GM18505 (cell line): ENCODE measurements around the gene ERVH48-1.
"Not testable (repeated sequence)": the region's sequence is repeated elsewhere in the genome, so short reads cannot be mapped to it uniquely, and the experiment has no call there.

Experiments
- ATAC-seq: cut with Tn5 transposase; IDR thresholded peaks from one replicate; pipeline ENCODE4 v1.9.1; 2021; ENCODE audit not compliant: unreplicated experiment
- POLR2A ChIP-seq: IDR thresholded peaks from 4 replicates; pipeline ENCODE4 v1.6.1; 2011; ENCODE audit warnings: borderline replicate concordance; ENCODE audit not compliant: insufficient read depth, insufficient read length; ENCODE audit errors: extremely low read depth

The ERVH48-1 gene

DNA sequence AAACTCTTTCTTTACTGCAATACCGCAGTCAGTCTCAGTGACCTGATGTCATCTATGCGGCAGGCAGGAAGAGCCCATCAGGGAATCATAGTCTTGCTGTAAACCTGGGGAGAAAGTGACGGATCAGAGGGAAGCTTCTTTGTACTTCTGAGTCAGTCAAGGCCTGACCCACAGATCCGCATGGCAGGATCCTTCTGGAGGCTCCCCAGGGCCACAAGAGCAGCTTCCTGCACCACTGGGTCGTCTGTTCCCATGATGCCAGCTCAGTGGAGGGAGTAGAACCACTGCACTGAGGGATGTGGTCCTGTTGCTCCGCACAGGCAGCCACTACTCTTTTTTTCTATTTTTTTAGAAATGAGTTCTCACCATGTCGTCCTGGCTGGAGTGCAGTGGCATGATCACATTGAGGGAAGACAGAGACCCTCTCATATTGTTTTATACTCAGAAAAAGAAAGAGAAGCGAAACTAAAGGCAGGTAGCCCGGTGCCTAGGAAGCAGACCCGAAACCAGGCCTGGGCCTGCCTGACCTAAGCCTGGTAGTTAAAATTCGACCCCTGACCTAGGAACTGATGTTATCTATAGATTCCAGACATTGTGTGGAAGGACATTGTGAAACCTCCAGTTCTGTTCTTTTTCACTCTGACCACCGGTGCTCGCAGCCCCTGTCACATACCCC, 6.3 kb upstream of the ERVH48-1 start:
- TF ChIP-seq POLR2A: no peak
- no peak for ATAC-seq

DNA sequence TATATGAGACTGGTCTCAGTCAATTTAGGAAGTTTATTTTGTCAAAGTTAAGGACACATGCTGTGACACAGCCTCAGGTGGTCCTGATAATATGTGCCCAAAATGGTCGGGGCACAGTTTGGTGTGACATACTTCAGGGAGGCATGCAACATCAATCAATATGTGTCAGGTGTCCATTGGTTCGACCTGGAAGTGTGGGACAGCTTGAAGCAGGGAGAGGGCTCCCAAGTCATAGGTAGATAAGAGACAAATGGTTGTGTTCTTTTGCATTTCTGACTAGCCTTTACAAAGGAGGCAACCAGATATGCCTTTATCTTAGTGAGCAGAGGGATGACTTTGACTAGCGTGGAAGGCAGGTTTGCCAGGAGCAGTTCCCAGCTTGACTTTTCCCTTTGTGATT, 4.5 kb upstream of the ERVH48-1 start:
- no peak for TF ChIP-seq POLR2A
- no peak for ATAC-seq

- not testable (repeated sequence) for ATAC-seq
These were observed 2.2 kb upstream of the ERVH48-1 start for GRCh38 chr21:42927474-42928200.

DNA sequence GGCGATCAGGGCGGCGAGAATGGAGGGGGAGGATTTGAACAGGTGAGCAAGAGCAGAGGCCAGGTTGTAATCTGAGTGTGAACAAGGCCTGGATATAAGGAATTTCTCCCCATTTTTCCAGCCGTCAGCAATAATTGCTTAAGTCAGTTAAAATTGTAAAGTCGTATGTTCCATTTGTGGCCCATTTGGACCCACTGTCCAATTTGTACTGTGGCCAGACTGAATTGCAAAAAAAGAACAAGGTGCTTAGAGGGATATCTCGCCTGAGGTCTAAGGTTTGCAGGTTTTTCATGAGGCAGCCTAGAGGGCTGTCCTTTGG, 1.0 kb downstream of the ERVH48-1 start:
- TF ChIP-seq POLR2A: no peak
- no peak for ATAC-seq

DNA sequence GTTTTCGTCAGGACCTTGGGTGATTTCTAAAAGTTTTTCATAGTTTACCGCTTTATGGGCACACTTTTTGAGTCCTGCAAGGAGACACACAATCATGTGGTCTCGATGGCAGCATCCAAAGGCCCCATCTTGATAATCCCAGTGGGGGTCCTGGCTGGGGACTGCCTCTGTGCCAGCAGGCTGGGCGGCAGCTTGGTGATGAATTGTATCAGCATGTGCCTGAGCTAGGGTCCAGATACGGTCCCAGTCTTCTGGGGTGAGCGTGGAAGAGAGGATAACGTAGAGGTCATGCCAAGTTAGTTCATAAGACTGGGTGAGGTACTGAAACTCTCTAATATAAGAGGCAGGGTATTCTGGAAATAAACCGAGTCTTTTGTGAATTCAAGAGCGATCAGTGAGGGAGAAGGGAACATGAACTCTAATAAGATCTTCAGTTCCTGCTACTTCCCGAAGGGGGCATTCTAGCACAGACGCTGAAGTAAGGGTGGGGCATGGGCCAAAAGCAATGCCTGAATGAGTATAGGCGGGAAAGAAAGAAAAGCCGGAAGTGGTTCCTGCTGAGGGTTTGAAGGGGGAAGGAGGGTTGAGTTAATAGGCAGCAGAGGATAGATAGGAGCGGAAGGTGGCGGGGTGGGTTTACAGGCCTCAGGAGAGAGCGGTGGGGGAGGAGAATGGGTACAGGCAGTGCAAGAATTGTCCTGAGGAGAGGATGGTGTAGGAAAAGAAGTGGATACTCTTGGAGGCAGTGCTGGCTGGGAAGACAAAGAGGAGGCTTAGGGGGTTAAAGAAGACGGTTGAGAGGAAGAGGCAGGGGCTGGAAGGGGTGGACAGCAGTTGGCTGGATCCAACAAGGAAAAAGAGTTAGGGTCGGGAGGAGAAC, 1.6 kb downstream of the ERVH48-1 start:
- no peak for TF ChIP-seq POLR2A

GRCh38 chr21:42922918-42923317, 2.5 kb downstream of the ERVH48-1 start:
- ATAC-seq: no peak
- no peak for TF ChIP-seq POLR2A

More for the DNA sequence above, 1.6 kb downstream of the ERVH48-1 start:
- peak; percentile 62 for ATAC-seq

GRCh38 chr21:42921927-42922326, 3.5 kb downstream of the ERVH48-1 start:
- no peak for ATAC-seq
- TF ChIP-seq POLR2A: no peak

- TF ChIP-seq POLR2A: no peak
- no peak for ATAC-seq
These were observed 7.1 kb downstream of the ERVH48-1 start for GRCh38 chr21:42918291-42918690.

DNA sequence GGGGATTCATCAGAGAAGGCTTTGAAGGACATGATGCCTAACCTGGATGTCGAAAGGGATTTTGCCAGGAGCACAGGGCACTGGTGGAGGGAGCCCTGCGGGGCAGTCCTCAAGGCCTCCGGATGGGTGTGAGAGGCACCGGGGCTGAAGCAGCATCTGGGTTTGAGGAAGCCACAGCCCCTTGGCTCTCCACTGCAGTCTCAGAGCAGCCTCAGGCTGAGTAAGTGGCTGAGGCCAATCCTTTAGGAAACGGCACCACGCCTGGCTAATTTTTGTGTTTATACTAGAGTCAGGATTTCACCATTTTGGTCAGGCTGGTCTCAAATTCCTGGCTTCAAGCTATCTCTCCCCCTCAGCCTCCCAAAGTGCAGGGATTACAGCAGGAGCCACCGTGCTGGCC, 12.0 kb downstream of the ERVH48-1 start:
- ATAC-seq: no peak
- no peak for TF ChIP-seq POLR2A

GRCh38 chr21:42911920-42912319, 13.5 kb downstream of the ERVH48-1 start:
- not testable (repeated sequence) for ATAC-seq

GRCh38 chr21:42908484-42908883, 16.9 kb downstream of the ERVH48-1 start:
- not testable (repeated sequence) for ATAC-seq

GRCh38 chr21:42906233-42906632, 19.2 kb downstream of the ERVH48-1 start:
- no peak for ATAC-seq
- TF ChIP-seq POLR2A: no peak

- no peak for TF ChIP-seq POLR2A
- ATAC-seq: no peak
These were observed 20.2 kb downstream of the ERVH48-1 start for GRCh38 chr21:42905195-42905594.

DNA sequence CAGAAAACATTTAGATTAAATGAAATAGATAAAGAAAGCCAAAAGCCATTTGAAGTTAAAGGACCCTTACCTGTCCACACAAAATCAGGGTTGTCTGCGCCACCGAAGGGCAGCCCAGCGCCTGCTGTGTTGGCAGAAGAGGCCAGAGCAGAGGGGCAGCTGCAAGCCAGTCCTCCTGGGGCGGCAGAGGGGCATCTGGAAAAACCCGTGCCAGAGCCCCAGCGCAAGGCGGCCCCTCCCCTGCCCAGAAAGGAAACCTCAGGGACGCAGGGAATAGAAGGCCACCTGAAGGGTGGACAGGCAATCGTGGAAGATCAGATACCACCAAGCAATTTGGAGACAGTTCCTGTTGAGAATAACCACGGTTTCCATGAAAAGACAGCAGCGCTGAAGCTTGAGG, 21.6 kb downstream of the ERVH48-1 start:
- TF ChIP-seq POLR2A: no peak
- ATAC-seq: no peak
